Mucosa of gallbladder (tissue), 1 donor: ENCODE data around the gene SLC35E1. TPM values are rescaled to one million over a fixed set of nuclear protein-coding genes. Genes with fewer than 3 reads are reported as not detected.

Experiments
- DNase-seq: peaks from one replicate; pipeline ENCODE4 v3.0.0-alpha.2; 2020; ENCODE audit warnings: low spot score
- total RNA-seq: library from RNA; stranded (reverse); gene quantifications from one replicate; pipeline ENCODE4 v1.2.1, GENCODE V29; 2021
- donor health status: DM: no; HTN: no; CAD: no.

SLC35E1 gene
- total RNA-seq, 1 donor from 2014 or later = 43.0 TPM

DNA sequence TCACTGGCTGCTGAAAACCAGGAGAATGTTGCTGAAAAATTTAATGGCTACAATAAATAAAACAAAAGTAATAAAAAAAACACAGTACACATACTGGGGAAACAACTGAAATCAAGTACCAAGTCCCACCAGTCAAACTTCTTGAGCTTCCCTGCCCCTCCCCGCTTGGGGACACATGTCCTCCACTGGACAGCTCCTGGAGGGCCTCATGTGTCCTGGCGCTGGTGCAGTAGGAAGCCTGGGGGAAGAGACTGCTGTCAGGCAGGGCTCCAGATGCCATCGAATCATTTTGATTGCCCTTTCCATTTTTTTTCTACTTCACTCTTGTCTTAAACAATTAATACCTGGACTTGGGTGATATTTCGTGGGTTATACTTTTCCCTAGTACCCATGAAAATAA lies 26.6 kb upstream of the SLC35E1 start:
- no peak for DNase-seq

DNA sequence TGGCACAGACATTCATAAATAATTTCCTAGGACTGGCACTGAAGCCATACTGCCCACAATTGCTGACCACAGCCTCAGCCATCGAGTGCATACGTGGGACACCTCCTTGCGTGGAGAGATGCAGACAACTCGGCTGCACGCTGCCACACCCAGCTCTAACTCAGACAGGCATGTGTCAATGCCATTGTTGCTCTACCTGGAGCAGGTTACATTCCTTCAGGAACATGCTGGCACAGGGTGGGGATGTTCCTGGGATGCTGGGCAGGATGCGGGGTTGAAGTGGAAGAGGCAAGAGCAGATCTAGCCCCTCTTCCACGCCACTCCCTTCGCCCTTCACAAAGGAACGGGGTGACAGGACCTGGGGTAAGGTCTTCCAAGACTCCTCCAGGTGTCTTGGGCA lies 24.2 kb upstream of the SLC35E1 start:
- DNase-seq = no peak

DNA sequence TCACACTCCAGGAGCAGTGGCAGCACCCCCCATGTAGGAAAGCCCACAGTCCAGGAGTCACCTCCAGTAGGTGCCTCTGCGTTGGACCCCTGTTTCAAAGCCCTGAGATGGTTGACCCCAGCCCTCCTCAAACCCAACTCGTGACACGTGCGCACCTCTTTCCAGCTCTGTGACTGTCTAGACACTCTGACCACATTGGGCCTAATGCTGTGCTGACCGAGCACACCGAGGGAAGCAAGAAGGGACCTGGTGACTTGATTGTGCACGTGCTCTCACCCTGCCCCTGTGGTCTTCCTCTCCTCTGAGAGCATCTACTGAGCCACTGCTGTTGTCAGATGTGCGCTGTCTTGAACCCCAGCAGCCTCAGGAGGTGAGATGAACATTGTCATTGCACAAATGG lies 22.9 kb upstream of the SLC35E1 start:
- no peak for DNase-seq

DNA sequence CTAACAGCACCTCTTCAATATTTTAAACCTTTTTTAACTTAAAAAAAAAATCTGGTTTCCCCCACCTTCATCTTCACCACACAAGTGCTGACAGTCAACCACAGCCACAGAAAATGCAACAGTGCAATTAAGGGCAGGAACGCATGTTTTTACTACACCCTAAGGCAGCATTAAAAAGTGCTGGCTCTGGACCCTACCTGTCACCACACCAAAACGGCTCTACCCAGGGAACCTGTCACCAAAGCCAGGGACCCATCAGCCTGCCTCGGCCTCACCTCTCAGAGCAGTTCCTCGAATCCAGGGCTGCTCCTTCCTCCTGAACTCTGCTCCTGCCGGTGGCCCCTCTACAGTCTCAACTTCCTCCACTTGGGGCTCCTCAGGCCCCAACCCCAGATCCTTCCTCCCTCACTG lies 22.5 kb upstream of the SLC35E1 start:
- DNase-seq = no peak

DNA sequence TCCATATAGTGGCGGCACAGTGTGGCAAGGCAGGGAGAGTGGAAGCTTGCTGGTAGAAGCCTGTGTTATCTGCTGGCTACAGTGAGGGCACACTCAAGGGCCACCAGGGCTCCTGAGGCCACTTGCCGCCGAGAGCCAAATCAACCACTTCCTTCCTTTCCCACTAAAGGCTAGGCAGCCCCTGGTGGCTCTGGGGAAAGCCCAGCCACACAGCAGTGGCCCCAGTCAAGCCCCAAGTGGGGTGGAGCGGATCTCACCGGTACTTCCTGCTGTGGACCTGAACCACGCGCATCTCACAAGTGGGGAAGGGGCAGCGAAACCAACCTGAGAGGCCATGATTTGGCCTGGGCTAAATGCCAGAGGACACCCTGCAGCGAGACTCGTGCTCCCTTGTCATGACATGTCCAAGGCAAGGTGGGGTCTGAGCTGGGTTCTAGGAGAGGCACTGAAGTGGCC lies 21.9 kb upstream of the SLC35E1 start:
- DNase-seq = no peak

DNA sequence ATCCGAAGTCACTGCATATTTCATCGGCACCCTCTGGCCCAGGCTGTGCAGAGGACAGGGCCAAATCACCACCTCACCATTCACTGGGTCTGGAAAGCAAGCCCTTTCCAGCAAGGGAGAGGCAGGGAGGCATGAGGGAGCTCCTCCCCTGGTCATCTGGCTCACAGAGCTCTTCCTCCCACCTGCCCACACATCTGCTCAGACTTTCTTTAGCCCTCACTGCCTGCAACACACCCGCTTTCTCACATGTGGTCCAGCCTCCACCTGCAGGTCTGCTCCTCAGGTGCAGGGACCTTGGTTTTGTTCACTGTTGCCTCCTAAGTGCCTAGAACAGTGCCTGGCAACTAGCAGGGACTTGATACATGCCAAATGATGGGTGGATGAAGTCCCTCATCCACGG lies 21.0 kb upstream of the SLC35E1 start:
- DNase-seq = no peak

DNA sequence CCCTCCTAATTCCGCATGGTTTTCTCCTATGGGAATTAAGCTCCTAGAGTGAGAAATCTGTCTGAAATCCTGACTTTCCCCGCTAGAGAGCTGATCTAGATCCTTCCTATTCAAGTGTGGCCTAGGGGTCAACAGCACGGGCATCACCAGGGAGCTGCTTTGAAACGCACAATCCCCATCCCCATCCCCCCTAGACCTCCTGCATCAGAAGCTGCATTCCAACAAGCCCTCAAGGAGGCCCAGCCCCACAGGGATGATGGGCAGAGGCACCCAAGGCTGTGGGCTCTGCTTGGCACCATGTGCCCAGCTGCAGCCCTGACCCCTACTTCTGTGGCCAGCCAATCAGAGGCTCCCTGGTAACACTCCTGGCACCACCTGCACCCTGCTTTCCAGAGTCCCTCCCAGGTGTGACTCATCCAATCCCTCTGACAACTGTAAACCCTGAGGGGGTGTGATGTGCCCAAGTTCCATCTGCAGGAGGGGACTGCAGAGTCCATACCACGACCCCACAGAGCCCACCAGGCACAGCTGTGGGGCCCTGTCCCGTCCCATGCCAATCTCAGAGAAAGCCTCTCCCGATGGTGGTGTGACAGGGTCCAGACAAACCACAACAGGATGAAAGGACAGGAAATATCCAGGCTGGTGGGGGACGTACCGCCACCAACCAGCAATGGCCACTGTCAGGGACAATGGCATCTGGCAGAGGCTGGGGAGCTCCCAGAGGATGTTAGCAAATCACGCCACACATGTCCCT lies 19.8 kb upstream of the SLC35E1 start:
- no peak for DNase-seq

DNA sequence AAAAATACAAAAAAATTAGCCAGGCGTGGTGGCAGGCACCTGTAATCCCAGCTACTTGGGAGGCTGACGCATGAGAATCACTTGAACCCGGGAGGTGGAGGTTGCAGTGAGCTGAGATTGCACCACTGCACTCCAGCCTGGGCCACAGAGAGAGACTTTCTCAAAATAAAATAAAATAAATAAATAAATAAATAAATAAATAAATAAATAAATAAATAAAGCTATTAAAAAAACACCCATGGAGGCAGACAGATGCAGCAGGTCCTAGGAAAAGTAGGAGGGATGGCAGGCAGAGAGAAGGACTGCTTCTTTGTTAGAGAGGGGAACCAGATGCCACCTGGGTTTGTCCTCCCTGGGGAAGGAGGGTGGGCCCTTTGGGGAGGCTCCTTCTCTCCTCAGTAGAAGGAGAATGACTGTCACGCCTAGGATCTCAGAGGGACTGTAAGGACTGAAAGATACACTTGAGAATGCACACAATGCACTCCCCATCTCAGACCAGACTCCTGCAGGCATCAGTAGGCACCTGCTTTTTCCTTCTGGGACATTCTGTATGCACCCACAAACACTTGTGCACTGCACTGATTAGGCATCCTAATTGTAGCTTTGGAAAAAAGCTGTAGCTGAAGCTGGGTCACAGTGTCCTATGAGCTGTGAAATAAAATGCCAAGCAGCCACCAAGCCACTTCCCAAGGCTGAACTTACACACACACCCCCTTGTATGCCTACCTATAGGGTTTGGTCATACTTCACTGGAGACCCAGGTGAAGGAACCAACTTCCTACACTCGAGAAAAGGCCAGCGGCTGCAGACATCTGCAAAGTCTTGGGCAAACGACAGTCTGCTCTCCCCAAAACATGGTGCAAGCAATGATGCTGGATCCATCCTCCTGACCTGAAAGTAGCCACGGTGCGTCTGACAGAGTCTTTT lies 18.9 kb upstream of the SLC35E1 start:
- no peak for DNase-seq

DNA sequence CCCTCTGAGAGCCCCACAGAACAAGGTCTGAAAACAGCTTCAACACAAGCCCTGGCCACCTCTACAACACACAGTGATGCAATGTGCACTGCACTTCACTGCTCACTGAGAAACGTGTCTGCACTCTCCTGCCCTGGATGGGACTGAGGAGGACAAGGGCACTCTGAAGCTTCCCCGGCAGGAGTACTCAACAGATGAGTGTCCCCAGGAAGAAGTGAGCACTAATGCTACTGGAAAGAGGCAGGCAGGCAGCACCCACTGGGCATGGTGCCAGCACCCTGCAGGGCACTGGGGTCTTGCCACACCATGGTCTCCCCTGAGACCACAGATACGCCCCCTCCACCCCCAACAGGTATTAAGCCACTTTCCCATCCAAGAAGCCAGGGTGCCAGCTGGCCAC lies 17.7 kb upstream of the SLC35E1 start:
- no peak for DNase-seq

DNA sequence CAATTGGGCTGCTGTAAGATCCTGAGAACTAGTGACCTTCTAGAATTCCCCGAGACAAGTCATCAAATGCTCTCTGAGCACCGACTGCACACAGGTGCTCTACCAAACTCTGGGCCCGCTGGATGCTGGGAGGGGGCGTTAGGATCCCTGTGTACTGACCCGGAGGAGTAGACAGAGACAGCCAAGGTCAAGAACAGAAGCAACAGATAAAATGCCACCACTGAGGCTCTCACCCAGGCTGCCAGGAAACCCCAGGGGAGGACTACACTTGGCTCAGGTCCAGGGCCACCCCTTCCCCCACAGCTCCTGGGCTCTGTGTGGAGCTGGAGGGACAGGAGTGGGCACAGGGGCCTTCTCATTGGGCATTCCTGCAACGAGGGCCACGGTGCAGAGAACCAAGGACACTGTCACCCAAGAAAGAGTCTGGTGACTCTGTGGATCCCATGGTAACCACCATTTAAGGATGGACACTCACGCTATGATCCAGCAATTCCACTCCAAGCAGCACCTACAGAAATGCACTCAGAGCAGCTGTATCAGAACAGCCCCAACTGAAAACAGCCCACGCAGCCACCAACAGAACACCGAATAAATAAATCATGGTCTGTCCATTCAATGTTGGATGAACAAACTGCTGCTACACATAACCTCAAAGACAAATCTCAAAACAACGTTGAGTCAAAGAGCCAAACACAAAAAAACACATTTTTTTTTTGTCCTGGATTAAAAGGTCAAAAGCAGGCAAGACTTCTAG lies 16.8 kb upstream of the SLC35E1 start:
- DNase-seq = no peak

DNA sequence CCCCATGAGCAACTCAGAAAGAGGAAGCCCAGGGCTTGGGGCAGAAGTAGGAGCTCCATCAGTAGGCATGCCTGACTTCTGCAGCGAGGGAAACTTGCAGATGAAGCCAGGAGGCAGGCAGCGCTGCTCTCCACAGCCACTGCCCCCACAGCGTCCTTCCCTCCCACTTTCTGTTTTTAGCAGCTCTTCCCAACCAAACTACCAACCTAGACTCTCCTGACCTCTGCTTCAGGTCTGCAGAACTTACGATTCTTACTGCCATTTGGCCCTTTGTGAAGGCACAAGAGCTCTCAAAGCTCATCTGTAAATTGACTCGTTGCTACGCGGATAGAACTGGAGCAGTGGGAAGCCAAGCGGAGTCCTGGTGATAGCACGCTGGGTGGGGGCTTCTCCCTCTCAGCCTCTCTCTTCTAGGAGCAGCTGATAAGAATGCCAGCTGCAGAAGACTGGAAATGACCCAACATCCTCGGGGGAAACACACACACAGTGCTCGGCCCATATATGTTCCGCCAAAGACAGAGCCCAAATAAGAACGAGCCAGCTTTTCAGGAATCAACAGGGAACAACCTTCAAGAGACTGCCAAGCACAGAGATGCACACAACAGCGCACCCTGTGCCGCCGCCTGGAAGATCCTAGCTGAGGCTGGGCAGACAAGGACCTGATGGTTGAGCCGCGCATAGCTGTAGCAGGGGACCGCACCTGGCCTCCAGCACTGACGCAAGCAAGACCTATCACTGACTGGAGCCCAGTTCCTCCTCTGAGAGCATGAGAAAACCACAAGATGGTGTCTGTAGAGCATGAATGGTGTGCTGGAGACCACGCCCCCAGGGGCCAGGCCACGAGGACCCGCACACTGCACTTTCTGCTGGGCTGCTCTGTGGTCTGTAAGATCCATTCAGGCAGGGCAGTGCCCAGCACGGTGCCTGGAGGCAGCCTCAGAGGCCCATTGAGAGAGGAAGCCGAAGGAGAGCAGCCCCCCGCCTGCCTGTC lies 15.9 kb upstream of the SLC35E1 start:
- DNase-seq = no peak

DNA sequence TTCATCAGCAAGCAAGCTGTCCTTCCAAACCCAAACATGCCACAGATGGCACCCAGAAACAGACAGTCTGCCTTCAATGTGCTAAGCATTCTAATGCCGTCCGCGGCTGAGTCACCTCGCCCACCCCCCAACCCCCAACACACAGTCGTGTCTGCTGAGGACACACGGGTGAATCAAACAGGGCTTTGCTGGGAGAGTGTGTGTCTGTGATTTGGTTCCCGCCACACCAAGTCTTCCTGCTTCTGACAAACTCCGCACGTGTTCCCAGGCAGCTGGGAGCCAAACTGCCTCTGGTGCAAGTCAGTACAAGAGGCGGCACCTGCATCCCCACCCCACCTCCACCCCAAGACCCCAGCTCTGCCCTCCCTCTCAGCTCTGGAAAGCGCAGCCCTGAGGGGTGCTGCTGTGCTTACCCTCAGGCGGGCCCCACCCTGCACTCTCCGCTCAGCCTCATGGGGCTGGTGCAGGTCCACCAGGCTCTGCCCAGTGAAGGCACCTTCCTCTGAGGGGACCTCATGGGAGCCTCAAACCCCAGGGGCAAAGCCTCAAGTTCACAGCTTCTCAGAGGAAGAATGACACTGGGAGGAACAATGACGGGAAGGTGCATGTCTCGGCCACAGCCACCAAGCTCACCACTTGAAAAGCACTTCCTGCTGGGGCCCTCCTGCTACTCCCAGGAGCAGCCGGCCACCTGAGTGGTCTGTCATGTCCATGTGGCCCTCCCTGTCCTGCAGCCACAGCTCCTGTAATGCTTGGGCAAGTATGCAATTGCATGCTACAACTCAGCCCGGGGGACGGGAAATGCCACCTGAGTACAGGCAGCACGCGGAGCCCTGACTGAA lies 15.0 kb upstream of the SLC35E1 start:
- no peak for DNase-seq

DNA sequence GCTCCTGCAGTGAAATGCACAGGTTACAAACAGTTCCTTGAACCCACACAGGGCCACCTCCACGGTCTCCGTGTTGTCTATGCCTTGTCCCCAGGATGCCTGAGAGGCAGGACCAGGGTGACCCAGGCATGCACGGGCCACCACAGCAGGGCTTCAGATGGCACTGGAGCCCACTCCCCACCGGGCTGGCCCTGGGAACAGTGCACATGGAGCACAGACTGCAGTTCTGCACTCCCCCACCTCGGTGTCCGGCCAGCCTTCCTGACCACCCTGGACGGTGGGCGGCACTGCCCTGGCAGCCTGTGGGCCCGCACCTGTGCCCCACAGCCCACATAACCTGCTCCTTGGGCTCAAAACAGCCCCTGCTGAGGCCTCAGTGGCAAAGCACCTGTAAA lies 14.3 kb upstream of the SLC35E1 start:
- DNase-seq = no peak

DNA sequence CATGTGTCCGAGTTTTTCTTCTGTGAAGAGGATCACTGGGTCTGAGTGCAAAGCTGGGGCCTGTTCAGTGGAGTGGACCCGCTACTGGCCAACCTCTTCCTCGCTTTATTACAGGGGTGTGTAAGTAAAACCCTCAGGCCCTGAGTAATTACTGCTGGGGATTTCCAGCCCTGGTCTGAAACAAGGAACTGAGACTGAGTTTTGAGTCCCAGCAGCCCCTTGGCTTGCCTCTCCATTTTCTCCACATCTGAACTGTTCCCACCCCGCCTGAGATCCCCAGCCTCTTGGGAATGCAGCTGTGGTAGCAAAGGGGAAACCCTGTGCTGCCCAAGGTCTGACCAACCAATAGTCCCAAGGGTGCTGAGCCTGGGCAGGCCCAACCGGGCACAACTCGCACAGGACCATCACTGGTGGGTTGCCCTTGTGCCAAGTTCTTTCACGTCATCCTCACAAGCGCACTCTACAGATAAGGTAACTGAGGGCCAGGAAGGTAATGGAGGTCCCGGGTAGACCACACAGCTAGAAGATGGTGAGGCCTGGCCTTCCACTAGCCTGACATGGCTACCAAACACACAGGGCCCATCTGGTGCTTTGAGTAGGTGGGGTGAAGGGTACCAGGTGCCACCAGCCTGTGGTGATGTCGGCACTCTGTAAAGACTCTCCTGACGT lies 13.7 kb upstream of the SLC35E1 start:
- DNase-seq = no peak

DNA sequence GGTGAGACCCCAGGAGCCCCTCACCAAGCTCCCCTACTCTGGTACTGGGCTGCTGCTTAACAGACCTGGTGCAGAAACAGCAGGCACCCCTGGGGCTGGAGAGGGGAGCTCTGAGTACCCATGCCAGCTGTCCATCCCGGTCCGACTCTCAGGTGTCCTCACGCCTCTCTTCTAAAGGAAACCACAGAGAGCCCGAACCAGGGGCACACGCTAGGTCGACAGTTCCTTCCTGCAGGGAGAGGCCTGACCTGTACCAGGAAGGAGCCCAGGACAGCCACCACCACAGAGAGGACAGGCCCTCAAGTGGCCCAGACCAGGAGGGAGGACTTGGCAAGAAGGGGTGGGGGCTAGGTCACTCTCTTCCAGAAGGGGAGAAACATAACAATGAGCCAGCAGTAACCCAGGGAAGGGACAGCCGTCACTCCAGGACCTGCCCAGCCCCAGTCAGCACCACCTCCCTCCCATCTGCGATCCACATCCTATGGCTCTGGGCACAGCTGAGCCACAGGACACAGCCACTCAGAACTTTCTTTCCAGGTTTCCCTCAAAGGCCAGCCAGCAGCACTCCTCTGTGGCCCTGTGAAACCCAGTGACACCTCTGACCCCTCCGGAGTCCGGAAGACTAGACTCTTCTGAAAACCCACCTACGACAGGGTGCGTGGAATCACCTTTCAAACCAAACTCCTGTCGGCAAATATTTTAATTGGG lies 13.0 kb upstream of the SLC35E1 start:
- DNase-seq = no peak

DNA sequence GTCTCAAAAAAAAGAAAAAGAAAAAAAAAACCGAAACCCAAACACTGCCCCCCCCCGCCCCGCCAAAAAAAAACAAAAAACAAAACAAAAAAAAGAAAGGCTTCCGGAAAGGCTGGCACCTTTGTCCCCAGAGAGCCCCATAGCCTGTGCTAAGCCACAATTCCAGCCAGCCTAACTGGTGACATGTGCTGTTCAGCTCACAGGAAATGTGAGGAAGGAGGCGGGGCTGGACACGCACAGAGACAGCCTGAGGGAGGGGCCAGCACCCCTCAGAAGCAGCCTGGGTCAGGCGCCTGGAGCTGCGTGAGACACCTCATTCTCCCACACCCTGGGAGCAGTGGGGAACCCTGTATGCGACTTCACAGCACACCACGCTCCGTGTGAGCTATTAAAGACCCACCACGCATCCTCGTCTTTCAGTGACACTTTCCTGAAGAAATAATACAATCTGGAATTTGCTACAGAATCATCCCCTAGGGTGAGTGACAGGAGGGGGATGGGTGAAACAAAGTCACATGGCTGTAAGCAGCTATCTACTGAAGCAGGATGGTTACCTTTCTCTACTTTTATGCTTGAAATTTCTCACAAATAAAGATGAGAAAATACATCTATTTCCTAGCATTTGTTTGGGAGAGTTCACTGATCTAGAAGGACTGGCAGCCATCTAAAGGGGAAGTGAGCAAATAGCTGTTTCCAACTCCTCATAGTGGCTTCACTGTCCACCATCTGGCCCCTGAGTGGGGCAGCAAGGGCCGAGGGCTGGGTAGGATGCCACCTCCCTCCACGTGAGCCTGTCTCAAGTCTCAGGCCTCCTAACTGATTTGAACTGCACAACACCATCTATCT lies 12.3 kb upstream of the SLC35E1 start:
- DNase-seq = peak; percentile 83

DNA sequence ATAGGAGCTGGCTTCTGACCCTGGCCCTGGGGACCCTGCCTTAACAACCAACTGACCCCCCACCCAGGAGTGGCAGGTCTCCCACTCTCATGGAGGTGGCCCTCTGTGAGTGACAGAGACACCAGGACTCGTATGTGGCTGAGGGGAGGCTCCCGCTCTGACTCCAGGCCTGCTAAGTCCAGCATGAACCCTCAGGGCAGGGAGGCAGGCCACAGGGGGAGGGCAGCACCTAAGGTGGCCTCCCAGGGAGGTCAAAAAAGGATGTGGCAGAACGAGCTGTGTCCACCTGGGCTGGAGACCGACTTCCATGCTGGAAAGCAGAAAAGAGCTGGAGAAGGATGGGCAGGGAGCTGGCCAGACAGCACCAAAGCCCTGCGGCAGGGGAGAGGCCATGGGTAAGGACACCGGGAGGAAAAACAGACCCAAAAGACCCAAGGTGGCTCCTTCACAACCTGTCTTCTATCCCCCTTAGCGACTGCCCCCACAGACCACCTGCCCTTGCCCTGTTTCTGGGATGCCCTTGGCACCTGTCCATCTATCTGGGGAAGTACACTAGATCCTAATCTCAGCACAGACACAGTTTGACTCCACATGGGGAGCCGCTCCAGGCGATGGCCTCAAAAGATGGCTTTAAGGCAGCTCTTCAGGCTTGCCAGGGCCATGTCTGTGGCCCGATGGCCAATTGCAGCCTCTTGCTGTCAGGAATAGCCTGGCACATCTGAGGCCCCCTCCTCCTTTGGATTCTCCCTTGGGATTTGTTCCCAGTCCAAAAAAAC lies 10.5 kb upstream of the SLC35E1 start:
- no peak for DNase-seq
